ENCODE results near the gene TSPAN5. TPM values are rescaled to one million over a fixed set of nuclear protein-coding genes. Genes with fewer than 3 reads are reported as not detected.

The TSPAN5 gene
- total RNA-seq, 4 donors from 2014 or later: 25.5 to 41.5 (median 36.5) TPM

DNA sequence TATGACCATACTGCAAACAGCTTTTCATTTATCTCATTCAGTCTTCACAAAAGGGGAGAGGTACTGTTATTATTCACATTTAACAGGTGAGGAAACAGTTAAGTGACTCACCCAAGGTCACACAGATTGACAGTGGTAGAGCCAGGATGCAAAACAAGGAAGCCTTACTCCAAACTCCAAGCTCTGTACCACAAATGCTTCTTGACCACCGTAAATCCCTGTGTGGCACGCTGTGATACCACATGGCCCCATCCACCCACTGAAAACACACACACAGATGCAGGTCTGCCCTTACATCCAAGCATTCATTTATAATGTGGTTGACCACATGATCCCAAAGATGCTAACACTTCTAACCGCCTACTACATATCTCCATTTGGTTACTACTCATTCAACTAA, 129.5 kb downstream of the TSPAN5 start:
- H3K4me3 ChIP-seq (ENCODE audit: low read depth, poor library complexity, severe bottlenecking): no peak overlapping the region
- 86 to 98% methylated on average over 3 of the region's 3 CpGs for WGBS, 2 donors
- no peak for DNase-seq (ENCODE audit: low spot score in 2 of 2)
- TF ChIP-seq POLR2A (IDR thresholded peaks at IDR 0.05): no peak
- TF ChIP-seq, protein P1, sequence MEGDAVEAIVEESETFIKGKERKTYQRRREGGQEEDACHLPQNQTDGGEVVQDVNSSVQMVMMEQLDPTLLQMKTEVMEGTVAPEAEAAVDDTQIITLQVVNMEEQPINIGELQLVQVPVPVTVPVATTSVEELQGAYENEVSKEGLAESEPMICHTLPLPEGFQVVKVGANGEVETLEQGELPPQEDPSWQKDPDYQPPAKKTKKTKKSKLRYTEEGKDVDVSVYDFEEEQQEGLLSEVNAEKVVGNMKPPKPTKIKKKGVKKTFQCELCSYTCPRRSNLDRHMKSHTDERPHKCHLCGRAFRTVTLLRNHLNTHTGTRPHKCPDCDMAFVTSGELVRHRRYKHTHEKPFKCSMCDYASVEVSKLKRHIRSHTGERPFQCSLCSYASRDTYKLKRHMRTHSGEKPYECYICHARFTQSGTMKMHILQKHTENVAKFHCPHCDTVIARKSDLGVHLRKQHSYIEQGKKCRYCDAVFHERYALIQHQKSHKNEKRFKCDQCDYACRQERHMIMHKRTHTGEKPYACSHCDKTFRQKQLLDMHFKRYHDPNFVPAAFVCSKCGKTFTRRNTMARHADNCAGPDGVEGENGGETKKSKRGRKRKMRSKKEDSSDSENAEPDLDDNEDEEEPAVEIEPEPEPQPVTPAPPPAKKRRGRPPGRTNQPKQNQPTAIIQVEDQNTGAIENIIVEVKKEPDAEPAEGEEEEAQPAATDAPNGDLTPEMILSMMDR (IDR thresholded peaks at IDR 0.05): no peak
- intact Hi-C loops (cut with DNase I; ENCODE audit: low total_unique reads): loop anchor here (5.0 kb wide), 1 partner anchor 393 kb away; no protein-coding TSS in a partner anchor

DNA sequence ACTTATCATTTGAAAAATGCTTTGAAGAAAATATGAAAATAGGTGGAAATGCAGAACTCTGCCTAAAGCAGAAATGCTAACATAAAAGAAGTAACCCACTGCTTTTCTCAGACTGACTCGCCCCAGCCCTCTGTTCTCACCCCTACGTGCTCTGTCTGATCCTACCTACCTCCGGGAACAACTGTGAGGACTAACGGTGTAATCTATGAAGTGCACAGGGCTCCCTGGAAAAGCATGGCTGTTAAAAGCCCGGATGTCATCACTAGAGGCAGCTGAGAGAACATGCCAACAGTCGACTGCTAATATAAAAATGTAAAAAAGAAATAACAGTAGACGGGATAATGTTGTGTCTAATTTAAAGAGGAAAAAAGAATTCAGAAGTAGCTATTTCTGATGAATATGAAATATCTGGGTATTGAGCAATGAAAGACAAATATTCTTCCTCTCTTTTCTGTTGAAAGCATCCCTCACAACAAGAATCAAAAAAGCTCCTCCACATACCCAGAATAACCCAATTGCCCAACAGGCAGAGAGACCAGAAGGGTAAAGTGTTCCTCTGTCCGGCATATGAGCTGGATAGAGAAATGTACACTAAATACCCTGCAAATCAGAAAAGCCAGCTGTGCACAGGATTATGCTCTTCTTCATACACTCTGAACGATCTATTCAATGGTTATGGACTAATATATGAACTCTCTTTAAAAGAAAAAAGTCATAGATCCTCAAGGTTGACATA, 130.7 kb downstream of the TSPAN5 start:
- intact Hi-C loops (cut with DNase I; ENCODE audit: low total_unique reads): loop anchor here (5.0 kb wide), 1 partner anchor 395 kb away; no protein-coding TSS in a partner anchor
- TF ChIP-seq, protein P1 (IDR thresholded peaks at IDR 0.05): no peak
- DNase-seq (ENCODE audit: low spot score in 2 of 2): no peak
- no peak overlapping the region for H3K4me3 ChIP-seq (ENCODE audit: low read depth, poor library complexity, severe bottlenecking)
- WGBS, 2 donors: 67 to 73% methylated on average over 9 of the region's 9 CpGs

DNA sequence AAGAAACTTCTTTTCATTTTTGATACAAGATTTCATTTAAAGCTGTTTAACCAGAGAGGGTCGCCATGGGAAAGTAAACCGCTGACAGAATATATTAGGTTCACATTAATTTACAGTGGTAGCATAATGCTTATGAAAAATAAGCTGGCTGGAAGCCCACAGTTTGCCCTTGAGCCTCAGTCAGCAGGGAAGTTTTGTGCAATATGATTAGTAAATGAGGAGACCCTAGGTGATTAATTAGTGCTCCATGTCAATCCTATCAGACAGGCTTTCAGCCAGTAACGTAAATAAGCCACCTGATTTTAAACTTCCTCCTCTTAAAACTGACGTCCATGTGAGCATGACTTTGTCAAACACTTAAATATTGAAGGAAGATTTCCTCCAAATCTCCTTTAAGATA, 134.2 kb downstream of the TSPAN5 start:
- no peak for DNase-seq (ENCODE audit: low spot score in 2 of 2)
- 63 to 69% methylated on average over 4 of the region's 4 CpGs for WGBS, 2 donors
- TF ChIP-seq, protein P1 (IDR thresholded peaks at IDR 0.05): no peak
- no peak for TF ChIP-seq POLR2A (IDR thresholded peaks at IDR 0.05)
- no peak overlapping the region for H3K4me3 ChIP-seq (ENCODE audit: low read depth, poor library complexity, severe bottlenecking)
- intact Hi-C loops (cut with DNase I; ENCODE audit: low total_unique reads): no loop called here

DNA sequence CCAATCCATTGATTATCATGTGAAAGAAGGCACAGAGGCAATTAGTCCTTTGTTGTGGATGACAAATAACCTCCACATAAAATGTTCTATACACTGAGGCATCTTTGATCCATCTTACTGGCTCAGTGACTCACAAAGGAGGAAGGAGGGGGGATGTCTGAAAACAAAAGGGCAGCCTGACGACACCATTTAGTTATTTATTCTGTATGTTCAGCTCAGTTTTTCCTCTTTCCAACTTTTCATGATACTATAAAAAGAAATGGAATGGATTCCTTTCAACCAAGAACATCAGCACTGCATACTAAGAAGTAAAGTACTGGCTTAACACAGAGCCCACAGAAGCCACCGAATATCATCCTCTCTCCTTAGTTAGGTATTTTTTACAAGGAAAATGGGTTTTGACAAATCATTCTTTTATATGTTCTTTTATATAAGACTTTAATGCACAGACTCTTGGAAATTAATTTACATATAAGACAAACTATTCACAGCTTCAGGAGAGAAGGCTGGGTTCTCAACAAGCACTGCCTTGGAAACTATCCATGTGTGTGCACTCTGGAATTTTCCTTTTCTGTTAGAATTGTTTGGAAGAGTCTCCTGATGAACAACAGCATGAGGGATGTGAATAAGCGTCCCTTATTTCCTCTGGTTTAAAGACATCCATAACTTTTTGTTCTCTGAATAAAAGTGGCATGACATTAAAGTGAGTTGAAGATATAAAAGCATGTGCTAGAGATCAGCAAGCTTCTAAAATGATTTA, 135.6 kb downstream of the TSPAN5 start:
- intact Hi-C loops (cut with DNase I; ENCODE audit: low total_unique reads): no loop called here
- DNase-seq (ENCODE audit: low spot score in 2 of 2): no peak
- 57 to 64% methylated on average over 3 of the region's 3 CpGs for WGBS, 2 donors
- no peak for TF ChIP-seq POLR2A (IDR thresholded peaks at IDR 0.05)
- TF ChIP-seq, protein P1 (IDR thresholded peaks at IDR 0.05): no peak
- no peak overlapping the region for H3K4me3 ChIP-seq (ENCODE audit: low read depth, poor library complexity, severe bottlenecking)

DNA sequence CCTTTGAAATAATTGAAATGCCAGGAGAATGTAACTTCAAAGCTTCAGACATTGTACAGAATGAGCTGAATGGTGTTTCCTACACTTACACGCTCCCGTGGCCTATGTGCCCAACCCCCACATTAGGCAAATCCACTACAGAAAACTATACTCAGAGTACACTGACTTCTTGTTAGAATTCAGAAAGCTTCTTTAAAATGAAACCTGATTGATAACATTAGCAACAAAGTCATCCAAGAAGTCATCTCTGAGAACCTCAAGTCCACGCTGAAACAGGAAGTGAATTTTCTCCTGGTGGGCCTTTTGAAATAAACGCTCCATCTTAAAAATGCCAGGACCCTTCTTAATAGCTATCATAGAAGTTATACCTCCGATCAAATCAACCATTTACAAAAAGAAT, 136.3 kb downstream of the TSPAN5 start:
- intact Hi-C loops (cut with DNase I; ENCODE audit: low total_unique reads): no loop called here
- no peak for TF ChIP-seq POLR2A (IDR thresholded peaks at IDR 0.05)
- TF ChIP-seq, protein P1 (IDR thresholded peaks at IDR 0.05): no peak
- 60 to 77% methylated on average over 5 of the region's 5 CpGs for WGBS, 2 donors
- DNase-seq (ENCODE audit: low spot score in 2 of 2): no peak
- H3K4me3 ChIP-seq (ENCODE audit: low read depth, poor library complexity, severe bottlenecking): no peak overlapping the region

Measured in lower leg skin (tissue), 4 donors.